OCI-LY3 (cell line): ENCODE results near the gene ASIC1.
A peak's percentile ranks its signal among the peaks of the same experiment; 100 is the strongest.
"Not testable (repeated sequence)": the region's sequence is repeated elsewhere in the genome, so short reads cannot be mapped to it uniquely, and the experiment has no call there.

Source experiments
- H2AFZ ChIP-seq: fragments of 200-600, 300-600 bp; shearing (Covaris generic); 2 replicates; pipeline ENCODE4 v1.6.0; 2014; ENCODE audit warnings: antibody characterized with exemption, low read depth, low read length
- H3K27ac ChIP-seq: fragments of 200-600, 300-600 bp; sonication (generic); 2 replicates; pipeline ENCODE4 v1.5.1; 2014; ENCODE audit warnings: mild to moderate bottlenecking, low read length, moderate library complexity, mixed read lengths
- H3K27me3 ChIP-seq: fragments of 200-600, 300-600 bp; sonication (generic); 2 replicates; pipeline ENCODE4 v1.6.1; 2014; ENCODE audit warnings: low read depth, low read length, mixed read lengths
- H3K36me3 ChIP-seq: fragments of 200-600, 300-600 bp; sonication (generic); replicated peaks from 2 replicates; pipeline ENCODE3; 2014; ENCODE audit warnings: low read depth, low read length, mixed read lengths
- H3K4me1 ChIP-seq: fragments of 300-600, 200-600 bp; sonication (generic); 2 replicates; pipeline ENCODE4 v1.6.1; 2014; ENCODE audit warnings: low read length, mixed read lengths
- H3K4me2 ChIP-seq: fragments of 200-600, 300-600 bp; sonication (generic); 2 replicates; pipeline ENCODE4 v1.6.1; 2014; ENCODE audit warnings: low read length, mixed read lengths
- H3K4me3 ChIP-seq: fragments of 300-600, 200-600 bp; sonication (generic); 2 replicates; pipeline ENCODE4 v1.5.1; 2014; ENCODE audit warnings: antibody characterized with exemption, mild to moderate bottlenecking, low read length, moderate library complexity
- H3K79me2 ChIP-seq: fragments of 300-600, 200-600 bp; shearing (Covaris generic); 2 replicates; pipeline ENCODE4 v1.6.1; 2014; ENCODE audit warnings: mild to moderate bottlenecking, low read length, mixed read lengths
- H3K9ac ChIP-seq: fragments of 300-600, 200-600 bp; shearing (Covaris generic); 2 replicates; pipeline ENCODE4 v1.6.0; 2014; ENCODE audit warnings: mild to moderate bottlenecking, low read length, moderate library complexity
- H3K9me3 ChIP-seq: fragments of 200-600, 300-600 bp; shearing (Covaris generic); 2 replicates; pipeline ENCODE4 v1.6.1; 2014; ENCODE audit warnings: low read length, mixed read lengths; ENCODE audit not compliant: insufficient read depth
- H4K20me1 ChIP-seq: fragments of 200-600, 300-600 bp; sonication (generic); 2 replicates; pipeline ENCODE4 v1.6.1; 2016; ENCODE audit warnings: low read length, mixed read lengths; ENCODE audit not compliant: insufficient read depth
- CTCF ChIP-seq: fragments of 200-600, 300-600 bp; sonication (generic); IDR thresholded peaks from 2 replicates; pipeline ENCODE4 v1.5.1; 2014; ENCODE audit warnings: antibody characterized with exemption, low read length, low read depth
- EZH2phosphoT487 ChIP-seq: fragments of 200-600 bp; shearing (Covaris generic); IDR thresholded peaks from 2 replicates; pipeline ENCODE4 v1.6.1; 2018; ENCODE audit warnings: antibody characterized with exemption, mixed run types, low read depth

ASIC1 gene

DNA sequence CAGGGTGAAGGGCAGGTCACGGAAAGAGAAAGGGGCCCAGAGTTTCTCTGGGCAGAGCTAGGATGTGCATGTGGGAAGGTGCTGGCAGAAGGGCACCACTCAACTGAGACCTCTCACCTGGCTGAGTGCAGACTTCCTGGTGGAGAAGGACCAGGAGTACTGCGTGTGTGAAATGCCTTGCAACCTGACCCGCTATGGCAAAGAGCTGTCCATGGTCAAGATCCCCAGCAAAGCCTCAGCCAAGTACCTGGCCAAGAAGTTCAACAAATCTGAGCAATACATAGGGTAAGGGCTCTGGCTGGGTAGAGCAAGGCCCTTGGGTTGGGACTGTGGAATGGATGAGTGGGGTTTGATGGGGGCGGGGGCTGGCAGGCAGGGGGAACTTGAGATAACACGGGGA lies 22.4 kb downstream of the ASIC1 start:
- Histone ChIP-seq H2AFZ (no peak overlapping the region), H3K4me3 (no peak overlapping the region), H3K79me2 (peaks cover 2% of the 10 kb centered on the region; the same call in 1 of the 2 replicates), H3K4me2 (no peak overlapping the region), H3K36me3 (no peaks in the 10 kb centered on the region), H3K27me3 (no peaks in the 10 kb centered on the region), H3K9me3 (no peaks in the 10 kb centered on the region), H3K27ac (no peak overlapping the region), H3K9ac (no peak overlapping the region), H3K4me1 (peaks cover 15% of the 10 kb centered on the region), H4K20me1 (no peaks in the 10 kb centered on the region)
- TF ChIP-seq CTCF (no peak), EZH2phosphoT487 (no peak)

DNA sequence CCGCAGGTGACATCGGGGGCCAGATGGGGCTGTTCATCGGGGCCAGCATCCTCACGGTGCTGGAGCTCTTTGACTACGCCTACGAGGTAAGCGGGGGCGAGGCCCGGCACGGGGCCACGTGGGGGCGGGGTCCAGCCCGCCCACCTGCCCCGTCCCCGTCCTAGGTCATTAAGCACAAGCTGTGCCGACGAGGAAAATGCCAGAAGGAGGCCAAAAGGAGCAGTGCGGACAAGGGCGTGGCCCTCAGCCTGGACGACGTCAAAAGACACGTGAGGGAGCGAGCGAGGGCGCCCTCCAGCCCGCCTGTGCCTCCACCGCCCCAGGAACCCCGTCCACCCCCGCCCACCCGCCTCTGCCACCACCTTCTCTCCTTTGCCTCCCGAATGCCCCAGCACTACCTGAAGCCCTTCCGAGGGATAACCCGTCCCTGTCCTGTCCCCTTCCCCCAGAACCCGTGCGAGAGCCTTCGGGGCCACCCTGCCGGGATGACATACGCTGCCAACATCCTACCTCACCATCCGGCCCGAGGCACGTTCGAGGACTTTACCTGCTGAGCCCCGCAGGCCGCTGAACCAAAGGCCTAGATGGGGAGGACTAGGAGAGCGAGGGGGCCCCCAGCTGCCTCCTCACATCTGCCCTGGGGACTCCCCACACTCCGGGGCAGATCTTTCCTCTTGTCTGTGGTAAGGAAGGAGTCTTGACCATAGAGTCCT lies 23.9 kb downstream of the ASIC1 start:
- Histone ChIP-seq H3K4me3 (no peak overlapping the region), H3K79me2 (peaks cover 10% of the 10 kb centered on the region), H4K20me1 (peaks cover 5% of the 10 kb centered on the region), H3K4me1 (peaks cover 17% of the 10 kb centered on the region), H2AFZ (no peak overlapping the region), H3K27me3 (no peaks in the 10 kb centered on the region), H3K9me3 (no peaks in the 10 kb centered on the region), H3K36me3 (no peaks in the 10 kb centered on the region), H3K9ac (no peak overlapping the region), H3K4me2 (no peak overlapping the region), H3K27ac (no peak overlapping the region)
- TF ChIP-seq EZH2phosphoT487, result no peak
- TF ChIP-seq CTCF, result no peak

GRCh38 chr12:50082644-50083043 lies 25.2 kb downstream of the ASIC1 start:
- no peak overlapping the region for H3K4me3 ChIP-seq
- peaks cover 17% of the 10 kb centered on the region for H3K79me2 ChIP-seq
- H3K27ac ChIP-seq, result no peak overlapping the region
- H3K4me2 ChIP-seq, result no peak overlapping the region
- H3K9me3 ChIP-seq, result no peaks in the 10 kb centered on the region
- H3K36me3 ChIP-seq, result peaks cover 11% of the 10 kb centered on the region
- peaks cover 7% of the 10 kb centered on the region; the same call in 1 of the 2 replicates for H3K4me1 ChIP-seq
- peaks cover 5% of the 10 kb centered on the region for H4K20me1 ChIP-seq
- no peak overlapping the region for H2AFZ ChIP-seq
- H3K9ac ChIP-seq, result no peak overlapping the region
- H3K27me3 ChIP-seq, result no peaks in the 10 kb centered on the region
- TF ChIP-seq CTCF (no peak), EZH2phosphoT487 (no peak)

- TF ChIP-seq CTCF, result no peak
- Histone ChIP-seq H3K27me3 (no peaks in the 10 kb centered on the region), H3K27ac (no peak overlapping the region), H2AFZ (no peak overlapping the region), H3K9me3 (no peaks in the 10 kb centered on the region), H3K9ac (no peak overlapping the region), H3K4me1 (peaks cover 6% of the 10 kb centered on the region; the same call in 1 of the 2 replicates), H3K4me2 (no peak overlapping the region), H3K4me3 (no peak overlapping the region), H3K36me3 (peaks cover 11% of the 10 kb centered on the region), H3K79me2 (peaks cover 17% of the 10 kb centered on the region), H4K20me1 (peaks cover 5% of the 10 kb centered on the region)
Observed at GRCh38 chr12:50083301-50083700, 25.9 kb downstream of the ASIC1 start.

- H2AFZ ChIP-seq, result peak overlapping the region; percentile 79; the same call in 1 of the 2 replicates
Observed at GRCh38 chr12:50084409-50084774, 27.0 kb downstream of the ASIC1 start.

More at GRCh38 chr12:50084409-50084774, 27.0 kb downstream of the ASIC1 start:
- peaks cover 20% of the 10 kb centered on the region for H3K79me2 ChIP-seq
- H3K9me3 ChIP-seq, H3K4me1 ChIP-seq, H4K20me1 ChIP-seq, H3K27me3 ChIP-seq: not testable (repeated sequence)
- peaks cover 19% of the 10 kb centered on the region for H3K36me3 ChIP-seq
- H3K4me2 ChIP-seq, result peak overlapping the region; percentile 70
- H3K27ac ChIP-seq, result peak overlapping the region; percentile 76
- peak overlapping the region; percentile 80 for H3K4me3 ChIP-seq
- peak overlapping the region; percentile 78 for H3K9ac ChIP-seq
